ENCODE results near the gene SCRT2.

The SCRT2 gene

DNA sequence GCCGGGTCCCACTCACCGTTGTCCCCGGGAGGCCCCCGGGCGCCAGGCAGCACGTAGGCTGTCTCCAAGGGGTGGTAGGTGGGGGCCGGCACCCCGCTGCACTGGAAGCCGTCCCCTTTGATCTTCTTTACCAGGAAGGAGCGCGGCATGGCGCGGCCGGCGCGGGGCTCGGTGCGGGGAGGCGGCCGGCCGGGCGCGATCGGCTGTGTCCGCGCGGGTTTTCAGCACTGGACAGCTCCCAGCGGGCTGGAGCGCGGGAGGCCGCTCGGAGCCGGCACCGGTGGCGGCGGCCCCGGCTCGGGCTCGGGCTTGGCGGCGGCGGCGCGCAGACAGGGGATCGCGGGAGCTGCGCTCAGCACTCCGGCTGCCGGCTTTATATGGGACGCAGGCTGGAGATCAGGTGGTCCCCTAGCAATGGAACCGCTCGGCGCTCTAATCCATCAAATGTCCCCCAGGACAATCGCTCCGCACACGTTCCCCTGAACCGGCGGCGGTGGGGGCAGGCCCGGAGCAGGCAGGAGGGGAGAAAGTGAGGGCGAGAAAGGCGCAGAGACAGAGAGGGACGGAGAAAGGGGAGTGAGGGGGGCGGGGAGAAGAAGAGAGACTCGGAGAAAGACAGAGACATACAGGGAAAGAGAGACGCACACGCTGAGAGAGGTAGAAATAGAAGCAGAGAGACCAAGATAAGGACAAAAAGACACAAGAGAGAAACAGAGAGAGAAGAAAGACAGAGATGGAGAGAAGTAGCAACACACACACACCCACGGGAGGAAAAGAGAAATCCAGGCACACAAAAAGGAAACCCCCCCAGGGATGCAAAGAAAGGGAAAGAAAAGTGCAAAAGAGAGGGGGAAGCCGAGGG, at the start of gene SCRT2:
Gene SCRT2 (minus strand): TSS at position 350 of the 862 bp plus-strand sequence. CDS start 201 bp downstream, at position 149.
- no peak for TF ChIP-seq GATA3 (IDR thresholded peaks at IDR 0.05; ENCODE audit: low read depth, low read length)

DNA sequence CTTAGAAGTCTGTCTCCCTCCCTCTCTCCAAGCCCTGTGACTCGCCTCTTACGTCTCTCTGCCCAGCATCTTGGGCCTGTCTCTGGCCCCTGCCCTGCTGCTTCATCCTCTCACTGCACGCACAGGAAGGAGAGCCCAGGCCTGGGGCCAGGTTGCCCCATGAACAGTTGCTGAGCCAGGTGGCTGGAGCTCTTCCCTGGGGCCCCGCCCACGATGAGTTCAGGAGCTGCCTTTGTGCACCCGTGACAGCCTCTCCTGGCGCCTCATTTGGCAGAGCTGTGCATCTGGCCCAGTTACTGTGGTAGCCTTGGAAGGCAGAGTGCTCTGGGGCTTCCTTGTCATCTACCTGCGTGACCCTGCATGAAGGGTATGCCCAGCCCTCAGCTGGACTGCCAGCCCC, 48.2 kb upstream of the SCRT2 start:
- no peak for TF ChIP-seq GATA2 (IDR thresholded peaks at IDR 0.05; ENCODE audit: low read depth, low read length)
- TF ChIP-seq GATA3 (IDR thresholded peaks at IDR 0.05; ENCODE audit: low read depth, low read length), result no peak

DNA sequence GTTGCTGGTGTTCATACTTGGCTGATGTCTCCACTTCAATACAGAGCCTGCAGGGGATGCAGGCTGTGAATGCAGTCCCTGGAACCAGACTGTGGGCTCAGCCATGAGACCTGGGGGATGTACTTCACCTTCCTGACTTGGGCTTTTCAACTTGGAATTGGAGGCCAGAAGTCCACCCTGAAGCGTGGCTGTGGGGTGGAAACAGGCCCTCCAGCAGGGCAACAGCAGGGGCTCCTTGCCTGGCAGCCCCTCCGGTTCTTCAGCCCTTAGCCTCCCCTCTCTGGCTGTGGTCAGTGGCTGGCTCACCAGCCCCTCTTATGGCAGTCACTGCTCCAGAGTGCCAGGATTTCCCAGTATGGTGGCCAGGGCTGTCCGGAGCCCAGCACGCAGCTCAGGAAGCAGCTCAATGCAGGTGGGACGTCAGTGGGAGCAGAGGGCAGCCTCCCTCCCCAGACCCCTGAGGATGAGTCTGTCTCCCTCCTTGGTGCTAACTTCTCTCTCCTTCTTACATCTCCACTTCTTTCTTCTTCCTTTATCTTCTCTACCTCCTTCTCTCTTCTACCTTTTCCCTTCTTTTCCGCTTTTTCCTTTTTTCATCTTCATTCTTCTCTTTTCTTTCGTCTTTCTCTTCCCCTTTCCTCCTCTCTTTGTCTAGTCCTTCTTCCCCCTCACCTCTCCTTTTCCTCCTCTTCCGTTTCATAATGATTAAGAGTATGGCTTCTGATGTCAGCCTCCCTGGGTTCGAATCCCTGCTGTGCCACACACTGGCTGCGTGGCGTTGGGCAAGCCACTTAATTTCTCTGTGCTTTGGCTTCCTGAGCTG, 47.4 kb upstream of the SCRT2 start:
- TF ChIP-seq GATA2 (IDR thresholded peaks at IDR 0.05; ENCODE audit: low read depth, low read length) (no peak), GATA3 (IDR thresholded peaks at IDR 0.05; ENCODE audit: low read depth, low read length) (no peak)

DNA sequence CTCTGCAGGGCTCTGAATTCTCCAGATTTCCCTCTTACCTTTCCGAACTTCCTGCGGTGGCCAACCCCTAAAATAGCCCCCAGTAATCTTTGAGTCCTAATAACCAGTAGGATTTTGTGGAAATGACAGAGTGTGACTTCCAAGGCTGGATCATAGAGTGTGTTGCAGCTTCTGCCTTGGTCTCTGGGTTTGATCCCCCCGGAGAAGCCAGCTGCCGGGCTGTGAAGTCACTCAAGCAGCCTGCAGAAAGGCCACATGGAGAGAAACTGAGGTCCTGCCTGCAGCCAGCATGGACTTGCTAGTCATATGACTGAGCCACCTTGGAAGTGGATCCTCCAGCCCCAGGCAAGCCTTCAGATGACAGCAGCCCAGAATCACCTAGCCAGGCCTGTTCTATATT, 46.3 kb upstream of the SCRT2 start:
- no peak for TF ChIP-seq GATA2 (IDR thresholded peaks at IDR 0.05; ENCODE audit: low read depth, low read length)
- TF ChIP-seq GATA3 (IDR thresholded peaks at IDR 0.05; ENCODE audit: low read depth, low read length), result no peak

DNA sequence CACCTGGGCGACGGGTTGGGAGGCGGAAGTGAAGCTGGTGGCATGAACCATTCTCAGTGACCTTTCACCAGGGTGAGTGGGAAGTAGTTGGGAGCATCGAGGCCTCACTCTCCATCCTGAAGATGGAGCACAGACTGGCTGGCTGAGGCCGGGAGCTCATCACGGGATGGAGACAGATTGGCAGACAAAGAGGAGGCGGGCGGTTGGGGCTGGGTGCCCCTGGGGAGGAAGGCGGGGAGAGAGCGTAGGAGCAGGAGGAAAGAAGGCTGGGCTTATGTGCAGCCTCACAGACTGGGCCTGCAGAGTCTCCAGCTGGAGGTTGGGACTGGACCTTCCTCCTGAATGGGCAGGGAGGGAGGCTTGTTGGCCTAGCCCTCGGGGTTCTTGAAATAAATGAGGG, 44.2 kb upstream of the SCRT2 start:
- TF ChIP-seq GATA2 (IDR thresholded peaks at IDR 0.05; ENCODE audit: low read depth, low read length) (no peak), GATA3 (IDR thresholded peaks at IDR 0.05; ENCODE audit: low read depth, low read length) (no peak)

DNA sequence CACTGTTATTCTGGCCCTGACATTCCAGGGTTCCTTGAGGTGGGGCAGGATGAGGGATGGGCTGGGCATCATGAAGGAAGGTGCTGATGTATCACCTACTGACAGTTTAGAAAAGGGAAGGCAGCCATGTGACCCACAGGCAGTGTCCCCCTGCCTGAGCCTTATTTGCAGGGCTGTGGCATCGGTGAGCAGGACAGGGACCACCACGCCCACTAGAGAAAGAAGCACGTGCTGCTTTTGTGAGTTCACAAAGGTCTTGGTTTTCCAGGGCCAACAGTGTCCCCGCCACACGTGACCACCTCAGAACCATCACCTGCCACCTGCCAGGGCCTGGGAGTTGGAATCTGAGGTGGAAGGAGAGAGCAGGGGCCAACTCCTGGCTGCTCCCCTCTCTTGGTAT, 43.5 kb upstream of the SCRT2 start:
- no peak for TF ChIP-seq GATA3 (IDR thresholded peaks at IDR 0.05; ENCODE audit: low read depth, low read length)
- TF ChIP-seq GATA2 (IDR thresholded peaks at IDR 0.05; ENCODE audit: low read depth, low read length), result no peak

DNA sequence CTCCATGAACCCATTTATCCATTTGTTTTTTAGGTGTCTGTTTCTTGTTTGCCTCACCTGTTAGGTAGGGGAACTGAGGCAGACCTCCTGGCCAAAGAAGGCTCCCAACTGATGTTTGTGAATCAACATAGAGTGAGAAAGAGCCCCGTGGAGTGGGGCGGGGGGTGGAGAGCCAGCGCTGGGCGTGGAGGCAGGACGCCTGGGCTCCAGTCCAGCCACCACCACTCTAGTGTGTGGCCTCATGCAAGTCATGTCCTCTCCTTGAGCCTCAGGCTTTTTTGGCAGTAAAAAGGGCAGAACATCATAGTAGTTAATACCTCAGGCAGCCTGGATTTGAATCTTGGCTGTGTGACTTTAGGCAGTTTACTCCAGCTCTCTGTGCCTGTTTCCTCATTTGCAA, 42.2 kb upstream of the SCRT2 start:
- TF ChIP-seq GATA3 (IDR thresholded peaks at IDR 0.05; ENCODE audit: low read depth, low read length) (no peak), GATA2 (IDR thresholded peaks at IDR 0.05; ENCODE audit: low read depth, low read length) (no peak)

DNA sequence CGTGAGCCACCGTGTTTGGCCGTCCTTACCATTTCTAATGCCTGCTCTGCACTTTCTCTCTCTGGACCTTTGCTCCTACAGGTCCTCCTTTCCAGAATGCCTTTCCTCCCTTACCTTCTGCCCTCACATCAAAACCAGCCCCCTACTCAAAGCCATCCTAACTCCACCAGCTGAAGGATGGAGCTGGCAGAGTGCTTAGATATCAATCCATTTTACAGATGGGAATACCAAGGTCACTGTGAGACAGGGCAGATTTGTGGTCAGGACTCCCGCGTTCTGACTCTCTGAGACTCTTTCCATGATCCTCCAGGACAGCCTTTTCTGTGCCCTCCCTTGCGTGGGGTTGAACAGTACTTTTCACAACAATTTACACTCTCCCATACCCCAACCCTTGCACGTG, 41.7 kb upstream of the SCRT2 start:
- TF ChIP-seq GATA2 (IDR thresholded peaks at IDR 0.05; ENCODE audit: low read depth, low read length) (no peak), GATA3 (IDR thresholded peaks at IDR 0.05; ENCODE audit: low read depth, low read length) (no peak)

DNA sequence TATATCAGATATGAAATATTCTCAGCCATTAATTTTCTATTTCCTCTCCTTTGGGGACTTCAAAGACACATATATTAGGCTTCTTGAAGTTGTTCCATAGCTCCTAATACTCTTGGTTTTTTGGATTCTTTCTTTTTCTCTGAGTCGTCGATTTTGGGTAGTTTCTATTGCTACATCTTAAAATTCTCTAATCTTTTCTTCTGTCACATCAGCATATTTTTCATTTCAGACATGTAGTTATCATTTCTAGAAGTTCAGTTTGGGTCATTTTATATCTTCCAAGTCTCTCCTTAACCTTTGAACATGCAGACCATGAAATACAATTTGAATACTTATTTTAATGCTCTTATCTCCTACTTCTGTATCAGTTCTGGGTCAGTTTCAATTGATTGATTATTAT, 38.9 kb upstream of the SCRT2 start:
- no peak for TF ChIP-seq GATA3 (IDR thresholded peaks at IDR 0.05; ENCODE audit: low read depth, low read length)
- no peak for TF ChIP-seq GATA2 (IDR thresholded peaks at IDR 0.05; ENCODE audit: low read depth, low read length)

DNA sequence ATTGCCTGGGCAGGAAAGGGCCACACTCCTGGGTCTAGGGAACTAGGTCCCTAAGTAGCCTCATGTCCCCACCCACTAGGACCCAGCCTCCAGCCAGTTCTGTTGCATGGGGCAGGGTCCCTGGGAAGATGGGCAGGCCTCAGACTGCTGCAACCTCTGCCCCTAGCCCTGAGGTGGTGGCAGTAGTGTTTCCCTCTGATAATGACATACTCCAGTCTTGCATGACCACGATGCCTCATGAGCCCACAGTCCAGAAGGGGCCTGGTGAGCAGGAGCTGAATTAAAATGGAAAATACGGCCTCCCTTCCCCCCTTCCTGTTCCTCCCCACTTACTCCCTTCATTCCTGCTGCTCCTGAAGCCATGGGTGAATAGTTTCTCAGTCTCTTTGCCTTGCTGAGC, 36.0 kb upstream of the SCRT2 start:
- TF ChIP-seq GATA3 (IDR thresholded peaks at IDR 0.05; ENCODE audit: low read depth, low read length), result no peak
- no peak for TF ChIP-seq GATA2 (IDR thresholded peaks at IDR 0.05; ENCODE audit: low read depth, low read length)

DNA sequence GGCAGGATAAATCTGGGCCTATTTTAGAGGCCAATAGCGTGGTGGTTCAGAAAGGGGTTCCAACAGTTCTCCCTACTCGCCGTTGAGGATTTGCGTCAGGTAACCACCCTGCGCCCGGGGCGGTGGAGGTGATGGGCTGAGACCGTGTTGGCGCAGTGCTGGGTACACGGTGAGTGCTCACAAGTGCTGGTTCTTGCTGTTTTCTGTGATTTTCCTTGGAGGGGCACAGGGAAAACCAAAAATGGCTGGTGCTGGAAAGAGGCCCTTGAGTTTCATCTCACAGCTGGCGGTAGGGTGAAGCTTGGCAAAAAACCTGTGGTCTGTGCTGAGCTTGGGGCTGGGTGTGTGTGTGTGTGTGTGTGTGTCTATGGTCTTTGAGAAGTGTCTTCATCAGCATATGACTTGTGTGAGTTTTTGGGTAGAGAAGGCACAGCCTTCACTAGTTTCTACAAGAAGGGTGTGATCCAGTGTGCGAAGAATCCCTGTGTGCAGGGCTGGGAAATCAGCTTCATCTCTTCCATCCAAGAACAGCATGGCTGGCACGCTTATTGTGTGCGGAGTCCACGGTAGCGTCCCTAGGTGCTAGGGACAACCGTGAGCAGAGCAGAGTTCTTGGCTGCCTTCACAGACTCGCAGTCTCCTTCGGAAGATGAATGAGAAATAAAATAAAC, 35.3 kb upstream of the SCRT2 start:
- no peak for TF ChIP-seq GATA2 (IDR thresholded peaks at IDR 0.05; ENCODE audit: low read depth, low read length)

DNA sequence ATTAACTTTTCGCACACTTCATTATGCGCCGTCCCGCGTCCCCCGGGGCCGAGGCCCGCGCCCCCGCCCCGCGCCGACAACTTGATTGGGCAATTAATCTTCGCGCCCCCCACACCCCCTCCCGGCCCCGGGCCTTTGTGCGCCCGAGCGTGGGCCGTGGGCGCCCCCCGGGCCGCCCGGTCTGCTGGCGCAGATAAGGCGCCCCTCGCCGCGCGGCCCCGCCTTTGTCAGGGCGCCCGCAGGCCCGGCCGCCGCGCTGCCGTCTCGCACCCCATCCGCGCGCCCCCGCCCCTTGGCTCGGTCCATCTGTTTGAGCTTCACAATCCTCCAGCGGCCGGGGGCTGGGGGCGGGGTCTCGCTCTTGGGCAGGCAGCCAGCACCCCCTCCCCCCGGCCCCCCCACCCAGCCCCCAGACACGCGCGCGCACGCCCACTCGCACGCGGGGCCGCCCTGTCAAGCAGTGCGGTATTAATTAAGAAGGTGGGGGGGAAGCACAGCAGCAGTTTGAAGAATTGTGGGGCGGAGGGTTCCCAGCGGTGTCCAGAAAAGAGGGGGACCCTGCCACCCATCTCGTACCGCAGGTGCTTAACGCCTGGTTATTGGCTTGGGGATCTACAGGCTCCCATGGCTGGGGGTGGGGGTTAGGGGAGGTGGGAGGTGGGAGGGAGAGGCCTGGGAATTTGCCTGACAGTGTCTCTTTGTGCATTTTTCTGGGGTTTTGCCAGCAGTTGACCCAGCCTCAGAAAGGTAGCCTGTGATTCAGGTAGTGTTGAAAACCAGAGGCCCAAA, 34.6 kb upstream of the SCRT2 start:
- TF ChIP-seq GATA3 (IDR thresholded peaks at IDR 0.05; ENCODE audit: low read depth, low read length) (no peak), GATA2 (IDR thresholded peaks at IDR 0.05; ENCODE audit: low read depth, low read length) (peak; percentile 38; the same call in 1 of the 2 replicates)

DNA sequence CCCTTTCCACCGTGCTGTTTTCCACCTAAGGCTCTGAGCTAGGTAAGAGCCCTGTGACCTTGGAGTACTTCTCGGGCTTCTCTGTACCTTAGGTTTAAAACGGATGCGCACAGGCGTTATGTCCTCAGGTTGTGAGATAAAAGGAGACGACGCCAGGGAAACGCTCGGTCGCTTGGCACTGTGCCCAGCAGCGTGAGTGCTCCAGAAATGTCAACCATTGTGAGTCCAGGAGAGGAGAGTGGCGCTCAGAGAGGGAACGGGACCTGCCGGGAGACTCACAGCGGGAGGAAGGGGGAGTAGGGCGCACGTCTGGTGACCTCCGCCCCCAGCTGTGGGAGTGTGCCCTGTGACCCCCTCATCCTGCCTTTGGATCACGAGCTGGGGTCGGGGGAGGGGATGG, 33.8 kb upstream of the SCRT2 start:
- no peak for TF ChIP-seq GATA3 (IDR thresholded peaks at IDR 0.05; ENCODE audit: low read depth, low read length)
- TF ChIP-seq GATA2 (IDR thresholded peaks at IDR 0.05; ENCODE audit: low read depth, low read length), result 0 out of 2 replicates have a peak, but pooled peaks have one; percentile 17

DNA sequence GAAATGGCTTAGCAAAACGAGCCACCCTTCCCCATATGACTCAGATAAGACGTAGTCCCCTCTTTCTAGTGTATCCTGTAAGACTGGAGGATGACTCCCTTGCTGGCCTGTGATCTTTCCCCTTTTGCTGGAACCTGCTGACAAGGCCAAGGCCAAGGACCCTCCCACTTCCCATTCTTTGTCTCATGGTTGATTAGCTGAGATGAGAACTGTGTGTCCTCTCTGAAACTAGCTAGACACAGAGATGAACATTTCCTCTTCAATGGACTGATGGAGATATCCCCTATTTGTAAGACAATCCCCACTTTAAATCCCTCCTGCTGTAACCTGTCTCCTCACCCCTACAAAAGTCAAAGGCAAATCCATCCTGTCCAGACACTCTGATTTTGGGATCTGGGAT, 33.4 kb upstream of the SCRT2 start:
- no peak for TF ChIP-seq GATA3 (IDR thresholded peaks at IDR 0.05; ENCODE audit: low read depth, low read length)
- no peak for TF ChIP-seq GATA2 (IDR thresholded peaks at IDR 0.05; ENCODE audit: low read depth, low read length)

All from SH-SY5Y (cell line).